Measurements from ENCODE around the gene CUBN. TPM values are rescaled to one million over a fixed set of nuclear protein-coding genes. Genes with fewer than 3 reads are reported as not detected.

Gene CUBN
- total RNA-seq, 2 donors from 2014 or later: 2.6 to 3.6 TPM

DNA sequence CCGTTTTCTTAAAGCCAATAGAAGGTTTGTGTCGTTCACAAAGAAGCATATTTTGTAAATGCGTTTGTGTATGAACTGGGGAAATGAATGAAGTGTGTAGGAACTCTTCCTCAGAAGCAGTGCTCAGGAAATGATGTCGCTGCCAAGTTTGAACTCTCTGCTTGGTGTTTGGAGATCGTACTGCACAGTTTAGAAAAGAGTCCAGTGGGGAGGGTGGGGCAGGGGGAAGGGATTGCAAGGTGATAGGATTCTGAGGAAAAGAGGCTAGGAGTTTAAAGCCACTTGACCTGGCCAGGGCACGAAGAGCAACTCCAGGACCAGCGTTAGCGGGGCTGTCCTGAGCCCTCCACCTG, 122.2 kb downstream of the CUBN start:
- 64 to 69% methylated on average over 8 of the region's 8 CpGs for WGBS, 2 donors
- H3K27me3 ChIP-seq: no peaks in the 10 kb centered on the region
- ATAC-seq (no peak), DNase-seq (no peak)
- no peaks in the 10 kb centered on the region for H3K4me1 ChIP-seq
- no peak overlapping the region for H3K27ac ChIP-seq
- TF ChIP-seq, protein P1, sequence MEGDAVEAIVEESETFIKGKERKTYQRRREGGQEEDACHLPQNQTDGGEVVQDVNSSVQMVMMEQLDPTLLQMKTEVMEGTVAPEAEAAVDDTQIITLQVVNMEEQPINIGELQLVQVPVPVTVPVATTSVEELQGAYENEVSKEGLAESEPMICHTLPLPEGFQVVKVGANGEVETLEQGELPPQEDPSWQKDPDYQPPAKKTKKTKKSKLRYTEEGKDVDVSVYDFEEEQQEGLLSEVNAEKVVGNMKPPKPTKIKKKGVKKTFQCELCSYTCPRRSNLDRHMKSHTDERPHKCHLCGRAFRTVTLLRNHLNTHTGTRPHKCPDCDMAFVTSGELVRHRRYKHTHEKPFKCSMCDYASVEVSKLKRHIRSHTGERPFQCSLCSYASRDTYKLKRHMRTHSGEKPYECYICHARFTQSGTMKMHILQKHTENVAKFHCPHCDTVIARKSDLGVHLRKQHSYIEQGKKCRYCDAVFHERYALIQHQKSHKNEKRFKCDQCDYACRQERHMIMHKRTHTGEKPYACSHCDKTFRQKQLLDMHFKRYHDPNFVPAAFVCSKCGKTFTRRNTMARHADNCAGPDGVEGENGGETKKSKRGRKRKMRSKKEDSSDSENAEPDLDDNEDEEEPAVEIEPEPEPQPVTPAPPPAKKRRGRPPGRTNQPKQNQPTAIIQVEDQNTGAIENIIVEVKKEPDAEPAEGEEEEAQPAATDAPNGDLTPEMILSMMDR (IDR thresholded peaks at IDR 0.05): no peak
- no peak for TF ChIP-seq POLR2A (IDR thresholded peaks at IDR 0.05)
- intact Hi-C loops (cut with DNase I): no loop called here
- no peaks in the 10 kb centered on the region for H3K36me3 ChIP-seq (replicated peaks in 1 of 2; ENCODE audit: insufficient read depth in 1 of 2, low read depth in 2 of 2)
- H3K4me3 ChIP-seq: no peak overlapping the region
- no peaks in the 10 kb centered on the region for H3K9me3 ChIP-seq

DNA sequence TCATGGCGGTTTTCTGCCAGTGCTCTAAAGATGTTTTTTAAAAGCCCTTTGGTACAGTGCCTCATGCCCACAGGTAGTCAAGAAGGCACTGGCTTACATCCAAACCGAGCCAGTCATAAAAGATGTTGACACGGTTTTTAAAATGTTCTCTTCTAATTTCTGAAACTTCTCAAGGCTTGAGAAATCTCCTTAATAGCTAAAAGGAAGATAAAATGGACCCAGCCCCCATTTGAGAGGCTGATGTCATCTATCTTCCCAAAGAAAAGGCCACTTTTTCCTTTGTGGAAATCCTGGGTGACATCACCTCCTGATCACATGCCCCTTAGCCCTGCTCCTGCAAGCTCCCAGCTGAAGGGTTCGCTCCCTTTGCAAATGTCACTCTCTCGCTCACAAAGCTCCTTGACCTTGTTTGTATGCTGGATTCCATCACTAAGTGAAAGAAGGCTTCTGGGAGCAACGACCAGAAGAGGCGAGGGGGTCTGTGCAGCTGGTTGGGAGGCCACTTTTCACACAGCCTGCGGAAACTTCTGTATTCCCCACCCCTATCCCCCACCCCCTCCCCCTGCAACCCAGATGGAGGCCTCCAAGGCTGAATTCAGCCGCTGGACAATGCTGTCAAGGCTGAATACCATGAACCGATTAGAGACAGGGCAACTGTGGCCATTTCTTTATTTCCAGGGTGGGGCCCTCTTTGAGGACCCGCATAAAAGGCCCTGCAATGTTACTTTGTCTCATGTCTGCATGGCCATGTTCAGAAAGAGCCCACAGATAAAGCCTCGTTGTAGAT, 122.8 kb downstream of the CUBN start:
- DNase-seq: no peak
- ATAC-seq: no peak
- intact Hi-C loops (cut with DNase I): no loop called here

DNA sequence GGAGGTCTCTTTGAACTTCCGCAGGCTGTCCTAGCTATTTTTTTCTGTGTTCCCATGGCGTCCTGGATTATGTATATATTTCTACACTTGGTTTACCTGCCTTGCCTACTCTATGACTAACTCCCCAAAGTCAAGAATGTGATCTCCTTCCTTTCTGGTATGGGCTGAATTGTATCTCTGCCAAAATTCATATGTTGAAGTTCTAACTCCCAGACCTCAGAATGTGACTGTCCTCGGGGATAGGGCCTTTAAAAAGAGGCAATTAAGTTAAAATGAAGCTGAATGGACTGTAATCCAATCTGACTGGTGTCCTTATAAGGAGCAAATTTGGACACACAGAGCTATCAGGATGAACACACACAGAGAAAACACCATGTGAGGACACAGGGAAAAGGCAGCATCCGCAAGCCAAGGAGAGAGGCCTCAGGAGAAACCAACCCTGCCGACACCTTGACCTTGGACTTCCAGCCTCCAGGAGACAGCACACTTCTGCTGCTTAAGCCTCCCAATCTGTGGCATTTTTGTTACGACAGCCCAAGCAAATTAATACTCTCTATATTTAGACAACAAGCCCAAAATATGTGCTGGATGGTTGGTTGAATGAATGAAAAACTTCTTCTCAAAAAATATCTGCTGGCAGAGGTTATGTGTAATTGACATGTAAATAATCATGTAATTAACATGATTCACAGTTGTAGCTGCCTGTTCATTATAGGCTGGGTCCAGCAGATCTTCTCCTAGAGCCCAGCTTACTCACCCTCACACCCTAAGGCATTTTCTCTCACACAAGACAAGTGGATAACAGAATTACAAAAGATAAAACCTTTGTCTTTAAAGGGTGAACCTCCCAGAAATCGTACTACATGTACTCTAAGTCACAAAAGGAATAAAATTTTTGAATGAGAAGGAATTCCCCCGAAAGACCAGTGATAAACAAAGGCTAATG, 123.7 kb downstream of the CUBN start:
- Histone ChIP-seq H3K9me3 (no peaks in the 10 kb centered on the region), H3K4me1 (no peaks in the 10 kb centered on the region), H3K4me3 (no peak overlapping the region), H3K27ac (no peak overlapping the region), H3K27me3 (no peaks in the 10 kb centered on the region), H3K36me3 (replicated peaks in 1 of 2; ENCODE audit: insufficient read depth in 1 of 2, low read depth in 2 of 2) (no peaks in the 10 kb centered on the region)
- intact Hi-C loops (cut with DNase I): no loop called here
- WGBS, 2 donors: 52 to 56% methylated on average over 8 of the region's 8 CpGs
- no peak for TF ChIP-seq POLR2A (IDR thresholded peaks at IDR 0.05)
- TF ChIP-seq, protein P1 (IDR thresholded peaks at IDR 0.05): no peak
- no peak for DNase-seq
- no peak for ATAC-seq

More for the DNA sequence above, 122.8 kb downstream of the CUBN start:
- no peak overlapping the region for H3K4me3 ChIP-seq
- 52 to 57% methylated on average over 12 of the region's 12 CpGs for WGBS, 2 donors
- no peaks in the 10 kb centered on the region for H3K9me3 ChIP-seq
- H3K27ac ChIP-seq: no peak overlapping the region
- no peaks in the 10 kb centered on the region for H3K27me3 ChIP-seq
- TF ChIP-seq, protein P1 (IDR thresholded peaks at IDR 0.05): no peak
- TF ChIP-seq POLR2A (IDR thresholded peaks at IDR 0.05): no peak
- H3K4me1 ChIP-seq: no peaks in the 10 kb centered on the region
- no peaks in the 10 kb centered on the region for H3K36me3 ChIP-seq (replicated peaks in 1 of 2; ENCODE audit: insufficient read depth in 1 of 2, low read depth in 2 of 2)

DNA sequence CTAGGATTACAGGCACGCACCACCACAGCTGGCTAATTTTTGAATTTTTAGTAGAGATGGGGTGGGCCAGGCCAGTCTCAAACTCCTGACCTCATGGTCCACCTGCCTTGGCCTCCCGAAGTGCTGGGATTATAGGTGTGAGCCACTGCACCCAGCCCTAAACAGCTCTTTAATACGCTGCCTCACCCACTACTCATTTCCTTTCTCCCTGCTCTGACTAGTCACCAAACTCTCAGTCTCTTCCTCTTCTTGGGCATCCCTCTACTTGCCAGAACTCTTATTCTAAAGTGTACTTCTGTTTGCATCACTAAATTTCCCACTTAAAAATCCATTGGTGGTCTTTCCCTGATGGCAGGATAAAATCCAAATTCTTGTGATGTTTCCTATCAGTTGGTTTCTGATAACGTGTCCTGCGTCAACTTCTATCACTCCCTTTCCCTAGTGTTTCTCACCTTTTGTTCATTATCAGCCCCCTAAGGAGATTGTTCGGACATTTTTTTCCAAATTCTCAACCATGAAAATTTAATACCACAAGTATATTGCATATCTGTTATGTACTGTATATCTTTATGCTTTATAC, 124.7 kb downstream of the CUBN start:
- intact Hi-C loops (cut with DNase I): no loop called here
- H3K27me3 ChIP-seq: no peaks in the 10 kb centered on the region
- no peak overlapping the region for H3K4me3 ChIP-seq
- no peak for DNase-seq
- no peaks in the 10 kb centered on the region for H3K4me1 ChIP-seq
- 71 to 80% methylated on average over 6 of the region's 6 CpGs for WGBS, 2 donors
- H3K9me3 ChIP-seq: no peaks in the 10 kb centered on the region
- H3K36me3 ChIP-seq (replicated peaks in 1 of 2; ENCODE audit: insufficient read depth in 1 of 2, low read depth in 2 of 2): no peaks in the 10 kb centered on the region
- no peak overlapping the region for H3K27ac ChIP-seq
- no peak for ATAC-seq
- TF ChIP-seq, protein P1 (IDR thresholded peaks at IDR 0.05): no peak
- TF ChIP-seq POLR2A (IDR thresholded peaks at IDR 0.05): no peak
